GM12878 (cell line): Measurements from ENCODE around the gene CC2D1A. TPM values are rescaled to one million over a fixed set of nuclear protein-coding genes. Genes with fewer than 3 reads are reported as not detected.

Source experiments
- ATAC-seq: fragments of 200-7000 bp; cut with Tn5 transposase; 3 replicates; pipeline ENCODE4 v1.9.1; 2020; ENCODE audit warnings: mild to moderate bottlenecking, moderate library complexity
- BruUV-seq: library from RNA; stranded (reverse); fragments of 400-500 nt; replicated peaks from 2 replicates; lab custom pipeline; 2021; lab: Mats Ljungman, UMichigan
- CTCF ChIA-PET: fragments of 300-600 bp; sonication (Branson Sonifier 250); formaldehyde crosslinking; extraction: SDS; loops from one replicate; lab custom pipeline; 2021; ENCODE audit warnings: inconsistent platforms; lab: Yijun Ruan, JAX
- POLR2A ChIA-PET: fragments of 350-600 bp; formaldehyde crosslinking; extraction: SDS; loops from one replicate; lab custom pipeline; 2021; ENCODE audit warnings: inconsistent platforms; lab: Charles Lee
- RAD21 ChIA-PET: fragments of 300-600 bp; sonication (Branson Sonifier 250); formaldehyde crosslinking; loops from one replicate; lab custom pipeline; 2023; ENCODE audit warnings: antibody characterized with exemption; ENCODE audit not compliant: unreplicated experiment; lab: Charles Lee
- SMC1A ChIA-PET: fragments of 300-600 bp; sonication (Branson Sonifier 250); formaldehyde crosslinking; loops from one replicate; lab custom pipeline; 2023; ENCODE audit not compliant: unreplicated experiment, uncharacterized antibody; lab: Charles Lee
- DNase-seq: peaks from one replicate; pipeline ENCODE4 v3.0.0-alpha.2; 2011; ENCODE audit warnings: low read depth, low spot score
- FAIRE-seq: peaks from 3 replicates; lab custom pipeline; 2011; peaks lifted over from hg19 to GRCh38; lab: Jason Lieb, UNC
- H2AFZ ChIP-seq: 2 replicates; pipeline ENCODE4 v1.6.0; 2011; ENCODE audit warnings: low read depth, low read length, control low read depth; ENCODE audit not compliant: control insufficient read depth
- H3K27ac ChIP-seq: 2 replicates; pipeline ENCODE4 v1.5.1; 2011; ENCODE audit warnings: control low read depth; ENCODE audit not compliant: control insufficient read depth, insufficient read depth
- H3K27me3 ChIP-seq, 2 experiments: replicated peaks in 1 of 2; 2 replicates each; pipeline versions ENCODE4 v1.6.0 to v1.6.1; 2011; ENCODE audit warnings: low read length in 1 of 2; ENCODE audit not compliant: control insufficient read depth in 2 of 2, insufficient read depth in 2 of 2
- H3K36me3 ChIP-seq, 2 experiments: 2 replicates each; pipeline ENCODE4 v1.5.1; 2011; ENCODE audit warnings: low read length in 1 of 2; ENCODE audit not compliant: control insufficient read depth in 2 of 2, insufficient read depth in 2 of 2
- H3K4me1 ChIP-seq: 2 replicates; pipeline ENCODE4 v1.6.1; 2011; ENCODE audit warnings: mild to moderate bottlenecking, low read length, moderate library complexity, mixed read lengths; ENCODE audit not compliant: control insufficient read depth, insufficient read depth
- H3K4me2 ChIP-seq: 2 replicates; pipeline ENCODE4 v1.6.0; 2011; ENCODE audit warnings: control low read depth; ENCODE audit not compliant: control insufficient read depth, insufficient read depth
- H3K4me3 ChIP-seq: fragments of 200-600 bp; sonication (generic); 2 replicates; pipeline ENCODE4 v1.5.1; 2016
- H3K79me2 ChIP-seq: 2 replicates; pipeline ENCODE4 v1.6.0; 2011; ENCODE audit warnings: low read length; ENCODE audit not compliant: control insufficient read depth, insufficient read depth
- H3K9ac ChIP-seq: 2 replicates; pipeline ENCODE4 v1.8.0; 2011; ENCODE audit warnings: low read length, control low read depth, mixed read lengths; ENCODE audit not compliant: control insufficient read depth, insufficient read depth
- H3K9me3 ChIP-seq: replicated peaks from 3 replicates; pipeline ENCODE4 v1.5.1; 2011; ENCODE audit warnings: mild to moderate bottlenecking, low read length; ENCODE audit not compliant: control insufficient read depth, insufficient read depth
- H4K20me1 ChIP-seq: 2 replicates; pipeline ENCODE4 v1.6.0; 2011; ENCODE audit not compliant: control insufficient read depth, insufficient read depth
- BMI1 ChIP-seq: fragments of 450-650 bp; IDR thresholded peaks from 2 replicates; pipeline ENCODE4 v1.6.1; 2016; ENCODE audit warnings: mild to moderate bottlenecking, moderate library complexity, borderline replicate concordance
- LARP7 ChIP-seq: fragments of 450-650 bp; IDR thresholded peaks from 2 replicates; pipeline ENCODE4 v1.6.1; 2017; ENCODE audit warnings: mild to moderate bottlenecking
- MEF2B ChIP-seq: fragments of 450-650 bp; IDR thresholded peaks from 2 replicates; pipeline ENCODE4 v1.6.1; 2018; ENCODE audit warnings: mild to moderate bottlenecking, moderate library complexity; ENCODE audit not compliant: partially characterized antibody, poor library complexity, severe bottlenecking
- MYB ChIP-seq: fragments of 150-350 bp; IDR thresholded peaks from 2 replicates; pipeline ENCODE4 v1.6.1; 2014; ENCODE audit warnings: mild to moderate bottlenecking, low read depth, low read length, borderline replicate concordance
- MYC ChIP-seq: IDR thresholded peaks from 2 replicates; pipeline ENCODE4 v1.6.1; 2011; ENCODE audit warnings: mild to moderate bottlenecking, low read length, moderate library complexity, inconsistent platforms; ENCODE audit not compliant: insufficient read depth, insufficient replicate concordance, insufficient read length, severe bottlenecking
- NFIC ChIP-seq: IDR thresholded peaks from 2 replicates; pipeline ENCODE4 v1.6.1; 2012; ENCODE audit warnings: low read depth, mild to moderate bottlenecking, inconsistent platforms, low read length, moderate library complexity
- NR2F1 ChIP-seq: fragments of 450-650 bp; conservative IDR thresholded peaks from 2 replicates; pipeline ENCODE4 v1.6.1; 2017; ENCODE audit warnings: mild to moderate bottlenecking
- POLR2AphosphoS5 ChIP-seq: IDR thresholded peaks from 2 replicates; pipeline ENCODE4 v1.6.1; 2011; ENCODE audit warnings: mild to moderate bottlenecking, low read length, inconsistent platforms
- RAD21 ChIP-seq: IDR thresholded peaks from 2 replicates; pipeline ENCODE4 v1.6.1; 2011; ENCODE audit warnings: mild to moderate bottlenecking, low read depth, low read length, moderate library complexity; ENCODE audit not compliant: insufficient read depth
- SMARCA5 ChIP-seq: fragments of 450-650 bp; IDR thresholded peaks from 2 replicates; pipeline ENCODE4 v1.6.1; 2017; ENCODE audit warnings: mild to moderate bottlenecking
- WRNIP1 ChIP-seq: IDR thresholded peaks from 2 replicates; pipeline ENCODE4 v1.6.1; 2011; ENCODE audit warnings: low read depth, low read length, improper control_type of control experiment, borderline replicate concordance
- WGBS: methylation state at CpG from one replicate; pipeline ENCODE4 v1.1.6; 2016; ENCODE audit warnings: low lambda C conversion rate; ENCODE audit not compliant: insufficient replicate concordance, insufficient coverage; ENCODE audit errors: missing lambda C conversion rate; 5-methylcytosine and 5-hydroxymethylcytosine counted together
- in situ Hi-C: fragments of 300-500 bp; cut with MboI; formaldehyde crosslinking; loops from 9 replicates; pipeline ENCODE4 v1.14.3; 2018; ENCODE audit warnings: mixed read lengths
- intact Hi-C: fragments of 100-400 bp; cut with micrococcal nuclease; formaldehyde crosslinking; loops from one replicate; pipeline ENCODE4 v1.14.2; 2022; ENCODE audit not compliant: unreplicated experiment
- polyA plus RNA-seq, 11 experiments: library from polyadenylated mRNA; depleted of rRNA in 4 of 11; unstranded in 6 of 11; stranded (reverse) in 5 of 11; fragments of >200 nt; fragmentation: Nextera tagmentation in 4 of 11; fragmentation: Illumina TruSeq in 1 of 11; extraction: Ambion mirVana in 4 of 11; extraction: Trizol in 1 of 11; gene quantifications; 1 replicate in 1 of 11; 2 replicates in 10 of 11; pipeline versions ENCODE4 v1.2.1 to v1.2.3, GENCODE V29; 2011 to 2016; ENCODE audit warnings: inconsistent platforms in 2 of 11, missing spikeins in 2 of 11, low read depth in 1 of 11
- total RNA-seq, 4 experiments: library from RNA; depleted of rRNA in 3 of 4; stranded (reverse); fragments of >200 nt in 3 of 4; fragmentation: Illumina TruSeq in 1 of 4; extraction: Trizol in 1 of 4; gene quantifications; 2 replicates each; pipeline versions ENCODE4 v1.2.1 to v1.2.3, GENCODE V29; 2013 to 2021
- TF ChIP-seq, protein P1 (sequence below): fragments of 450-650 bp; formaldehyde crosslinking; IDR thresholded peaks from 2 replicates; pipeline ENCODE4 v1.4.0; 2020; ENCODE audit warnings: mild to moderate bottlenecking, moderate library complexity
- TF ChIP-seq, protein P2 (sequence below): fragments of 450-650 bp; IDR thresholded peaks from 2 replicates; pipeline ENCODE4 v1.6.1; 2017; ENCODE audit warnings: mild to moderate bottlenecking

Gene CC2D1A
- total and polyA plus RNA-seq, 10 of the 15 experiments (the other 5 are each of a cell fraction or from before 2014, with no cell fraction given) = 0.13 to 36.1 (median 16.1) TPM

DNA sequence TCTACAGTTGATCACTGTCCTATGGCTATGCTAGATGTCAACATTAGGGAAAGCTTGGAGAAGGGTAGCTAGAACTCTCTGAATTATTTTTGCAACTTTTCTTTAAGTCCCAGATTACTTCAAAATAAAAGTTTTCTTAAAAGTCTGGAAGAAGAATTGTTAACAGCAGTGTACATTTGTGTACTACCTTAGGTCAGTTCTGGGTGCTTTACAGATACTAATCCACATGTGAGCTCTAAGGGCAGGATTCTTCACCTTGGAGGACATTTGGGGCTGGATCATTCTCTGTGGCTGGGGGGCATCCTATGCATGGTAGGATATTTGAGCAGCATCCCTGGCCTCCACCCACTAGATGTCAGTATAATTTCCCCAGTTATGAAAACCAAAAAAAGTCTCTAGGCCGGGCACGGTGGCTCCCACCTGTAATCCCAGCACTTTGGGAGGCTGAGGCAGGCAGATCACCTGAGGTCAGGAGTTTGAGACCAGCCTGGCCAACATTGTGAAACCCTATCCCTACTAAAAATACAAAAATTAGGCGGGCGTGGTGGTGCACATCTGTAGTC is 2.9 kb upstream of the CC2D1A start (continued):
- TF ChIP-seq RAD21 = peak; percentile 38; the same call in 1 of the 2 replicates
- TF ChIP-seq, all 136 proteins: peak for 5

DNA sequence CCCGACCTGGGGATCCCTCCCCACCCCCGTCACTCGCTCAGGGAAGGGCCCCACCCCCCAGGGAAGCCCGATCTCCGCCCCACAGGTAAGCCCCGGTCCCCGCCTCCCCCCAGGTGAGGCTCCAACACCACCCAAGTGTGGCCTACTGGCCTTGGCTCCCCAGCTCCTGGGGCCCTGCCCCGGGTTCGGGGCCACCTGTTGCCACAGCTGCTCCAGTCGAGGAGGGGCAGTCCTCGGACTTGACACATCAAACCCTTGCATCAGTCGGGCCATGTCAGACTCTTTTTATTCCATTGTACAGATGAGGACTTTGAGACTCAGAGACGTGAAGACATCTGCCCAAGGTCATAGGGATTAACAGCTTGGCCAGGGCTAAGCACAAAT is 512 bp downstream of the CC2D1A start:
- TF ChIP-seq SMARCA5 = no peak
- TF ChIP-seq POLR2AphosphoS5 = no peak
- no peak for TF ChIP-seq MYB
- no peak for TF ChIP-seq NFIC
- TF ChIP-seq, protein P1, sequence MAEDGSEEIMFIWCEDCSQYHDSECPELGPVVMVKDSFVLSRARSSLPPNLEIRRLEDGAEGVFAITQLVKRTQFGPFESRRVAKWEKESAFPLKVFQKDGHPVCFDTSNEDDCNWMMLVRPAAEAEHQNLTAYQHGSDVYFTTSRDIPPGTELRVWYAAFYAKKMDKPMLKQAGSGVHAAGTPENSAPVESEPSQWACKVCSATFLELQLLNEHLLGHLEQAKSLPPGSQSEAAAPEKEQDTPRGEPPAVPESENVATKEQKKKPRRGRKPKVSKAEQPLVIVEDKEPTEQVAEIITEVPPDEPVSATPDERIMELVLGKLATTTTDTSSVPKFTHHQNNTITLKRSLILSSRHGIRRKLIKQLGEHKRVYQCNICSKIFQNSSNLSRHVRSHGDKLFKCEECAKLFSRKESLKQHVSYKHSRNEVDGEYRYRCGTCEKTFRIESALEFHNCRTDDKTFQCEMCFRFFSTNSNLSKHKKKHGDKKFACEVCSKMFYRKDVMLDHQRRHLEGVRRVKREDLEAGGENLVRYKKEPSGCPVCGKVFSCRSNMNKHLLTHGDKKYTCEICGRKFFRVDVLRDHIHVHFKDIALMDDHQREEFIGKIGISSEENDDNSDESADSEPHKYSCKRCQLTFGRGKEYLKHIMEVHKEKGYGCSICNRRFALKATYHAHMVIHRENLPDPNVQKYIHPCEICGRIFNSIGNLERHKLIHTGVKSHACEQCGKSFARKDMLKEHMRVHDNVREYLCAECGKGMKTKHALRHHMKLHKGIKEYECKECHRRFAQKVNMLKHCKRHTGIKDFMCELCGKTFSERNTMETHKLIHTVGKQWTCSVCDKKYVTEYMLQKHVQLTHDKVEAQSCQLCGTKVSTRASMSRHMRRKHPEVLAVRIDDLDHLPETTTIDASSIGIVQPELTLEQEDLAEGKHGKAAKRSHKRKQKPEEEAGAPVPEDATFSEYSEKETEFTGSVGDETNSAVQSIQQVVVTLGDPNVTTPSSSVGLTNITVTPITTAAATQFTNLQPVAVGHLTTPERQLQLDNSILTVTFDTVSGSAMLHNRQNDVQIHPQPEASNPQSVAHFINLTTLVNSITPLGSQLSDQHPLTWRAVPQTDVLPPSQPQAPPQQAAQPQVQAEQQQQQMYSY (CRISPR knock-in tag) = no peak
- no peak for TF ChIP-seq MEF2B
- no peak for TF ChIP-seq LARP7
- no peak for TF ChIP-seq MYC
- no peak for TF ChIP-seq BMI1
- TF ChIP-seq, protein P2, sequence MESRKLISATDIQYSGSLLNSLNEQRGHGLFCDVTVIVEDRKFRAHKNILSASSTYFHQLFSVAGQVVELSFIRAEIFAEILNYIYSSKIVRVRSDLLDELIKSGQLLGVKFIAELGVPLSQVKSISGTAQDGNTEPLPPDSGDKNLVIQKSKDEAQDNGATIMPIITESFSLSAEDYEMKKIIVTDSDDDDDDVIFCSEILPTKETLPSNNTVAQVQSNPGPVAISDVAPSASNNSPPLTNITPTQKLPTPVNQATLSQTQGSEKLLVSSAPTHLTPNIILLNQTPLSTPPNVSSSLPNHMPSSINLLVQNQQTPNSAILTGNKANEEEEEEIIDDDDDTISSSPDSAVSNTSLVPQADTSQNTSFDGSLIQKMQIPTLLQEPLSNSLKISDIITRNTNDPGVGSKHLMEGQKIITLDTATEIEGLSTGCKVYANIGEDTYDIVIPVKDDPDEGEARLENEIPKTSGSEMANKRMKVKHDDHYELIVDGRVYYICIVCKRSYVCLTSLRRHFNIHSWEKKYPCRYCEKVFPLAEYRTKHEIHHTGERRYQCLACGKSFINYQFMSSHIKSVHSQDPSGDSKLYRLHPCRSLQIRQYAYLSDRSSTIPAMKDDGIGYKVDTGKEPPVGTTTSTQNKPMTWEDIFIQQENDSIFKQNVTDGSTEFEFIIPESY = no peak
- TF ChIP-seq WRNIP1 = no peak
- no peak for TF ChIP-seq NR2F1
- DNase-seq (no peak), ATAC-seq (peak; percentile 57), FAIRE-seq (no peak)
- in situ Hi-C loops (no loop called here), intact Hi-C loops (no loop called here)
- no TSS peak for BruUV-seq
- Histone ChIP-seq H3K4me1 (no peaks in the 10 kb centered on the region; the same call in 1 of the 2 replicates), H4K20me1 (no peaks in the 10 kb centered on the region), H3K27ac (peak overlapping the region; percentile 55), H3K4me2 (peak overlapping the region; percentile 97), H3K27me3 (no peaks in the 10 kb centered on the region), H3K4me3 (peak overlapping the region; percentile 72), H3K9me3 (no peaks in the 10 kb centered on the region), H3K36me3 (peaks cover 0 to 4% of the 10 kb centered on the region in 2 experiments; a peak in 1 of 4 replicates), H3K79me2 (peaks cover 5% of the 10 kb centered on the region), H2AFZ (peak overlapping the region; percentile 80), H3K9ac (peak overlapping the region; percentile 71)
- CTCF ChIA-PET = interaction anchor here (0.6 to 1.3 kb wide), 5 partner anchors 15 to 574 kb away, joined by 3 to 8 read pairs (median 4); partner anchors contain the start of genes DCAF15, IL27RA and MISP3
- SMC1A ChIA-PET = interaction anchor here (0.5 to 1.0 kb wide), 4 partner anchors 10 to 136 kb away, joined by 3 to 4 read pairs (median 3); partner anchors contain the start of genes DCAF15 and IL27RA
- POLR2A ChIA-PET = interaction anchor here (0.6 to 1.4 kb wide), 4 partner anchors 100 to 1178 kb away, joined by 3 to 4 read pairs (median 3); partner anchors contain the start of gene RFX1
- WGBS = 6% methylated on average over 12 of the region's 13 CpGs
- RAD21 ChIA-PET = interaction anchor here (0.9 to 1.2 kb wide), 2 partner anchors 125 to 172 kb away, joined by 5 to 9 read pairs; partner anchors contain the start of gene IL27RA
